ENCODE data around the gene MRAS. TPM values are rescaled to one million over a fixed set of nuclear protein-coding genes. Genes with fewer than 3 reads are reported as not detected.

MRAS gene
- total RNA-seq, 1 donor from 2014 or later = 5.9 TPM

DNA sequence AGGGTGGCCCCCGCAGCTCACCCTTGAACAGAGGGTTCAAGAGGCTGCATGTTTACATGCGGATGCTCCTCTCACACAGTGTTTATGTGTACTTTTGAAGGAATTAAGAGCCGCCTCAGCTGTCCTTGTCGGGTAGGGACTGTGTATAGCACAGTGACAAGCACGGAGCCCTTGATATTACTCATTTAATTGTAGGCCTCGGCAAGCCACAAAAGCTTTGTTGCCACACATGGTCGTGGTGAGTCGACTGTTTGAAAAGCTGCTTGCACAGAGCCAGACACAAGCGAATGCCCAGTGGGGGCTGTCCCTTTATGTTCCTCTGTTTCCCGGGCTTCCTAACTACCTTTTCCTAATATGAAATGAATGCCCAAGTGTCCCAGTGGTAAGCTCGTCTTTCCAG is 90.5 kb downstream of the MRAS start:
- no peak for DNase-seq (ENCODE audit: low spot score)
- H3K4me1 Mint-ChIP-seq (ENCODE audit: unreplicated experiment) = peaks cover 12% of the 10 kb centered on the region
- no peak overlapping the region for H3K4me3 Mint-ChIP-seq (ENCODE audit: unreplicated experiment)
- H3K27ac Mint-ChIP-seq (ENCODE audit: unreplicated experiment) = no peak overlapping the region
- no peaks in the 10 kb centered on the region for H3K9me3 Mint-ChIP-seq (ENCODE audit: unreplicated experiment)
- H3K36me3 Mint-ChIP-seq (ENCODE audit: low read depth, unreplicated experiment) = no peaks in the 10 kb centered on the region
- TF ChIP-seq, protein P1, sequence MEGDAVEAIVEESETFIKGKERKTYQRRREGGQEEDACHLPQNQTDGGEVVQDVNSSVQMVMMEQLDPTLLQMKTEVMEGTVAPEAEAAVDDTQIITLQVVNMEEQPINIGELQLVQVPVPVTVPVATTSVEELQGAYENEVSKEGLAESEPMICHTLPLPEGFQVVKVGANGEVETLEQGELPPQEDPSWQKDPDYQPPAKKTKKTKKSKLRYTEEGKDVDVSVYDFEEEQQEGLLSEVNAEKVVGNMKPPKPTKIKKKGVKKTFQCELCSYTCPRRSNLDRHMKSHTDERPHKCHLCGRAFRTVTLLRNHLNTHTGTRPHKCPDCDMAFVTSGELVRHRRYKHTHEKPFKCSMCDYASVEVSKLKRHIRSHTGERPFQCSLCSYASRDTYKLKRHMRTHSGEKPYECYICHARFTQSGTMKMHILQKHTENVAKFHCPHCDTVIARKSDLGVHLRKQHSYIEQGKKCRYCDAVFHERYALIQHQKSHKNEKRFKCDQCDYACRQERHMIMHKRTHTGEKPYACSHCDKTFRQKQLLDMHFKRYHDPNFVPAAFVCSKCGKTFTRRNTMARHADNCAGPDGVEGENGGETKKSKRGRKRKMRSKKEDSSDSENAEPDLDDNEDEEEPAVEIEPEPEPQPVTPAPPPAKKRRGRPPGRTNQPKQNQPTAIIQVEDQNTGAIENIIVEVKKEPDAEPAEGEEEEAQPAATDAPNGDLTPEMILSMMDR (IDR thresholded peaks at IDR 0.05; ENCODE audit: unreplicated experiment) = no peak
- H3K27me3 Mint-ChIP-seq (ENCODE audit: unreplicated experiment) = peaks cover 13% of the 10 kb centered on the region

DNA sequence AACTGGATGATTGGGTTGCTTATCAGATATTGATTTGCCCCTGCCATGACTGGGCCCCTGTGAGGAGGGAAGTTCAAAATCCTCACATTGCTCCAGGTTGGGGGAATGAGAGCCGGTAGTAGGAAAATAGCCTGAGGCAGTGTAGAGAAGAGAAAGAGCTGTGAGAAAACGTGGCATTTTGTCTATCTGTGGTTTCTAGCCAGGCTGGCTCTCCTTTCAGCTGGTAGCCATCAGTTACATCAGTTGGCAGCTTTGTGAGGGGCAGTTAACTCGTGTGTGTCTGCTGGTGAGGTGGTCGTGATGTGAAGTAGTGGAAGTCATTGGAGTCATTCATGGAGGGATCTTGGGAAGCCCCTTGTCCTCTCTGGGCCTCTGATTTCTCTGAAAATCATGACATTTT is 91.3 kb downstream of the MRAS start:
- no peak overlapping the region for H3K4me3 Mint-ChIP-seq (ENCODE audit: unreplicated experiment)
- DNase-seq (ENCODE audit: low spot score) = no peak
- TF ChIP-seq, protein P1 (IDR thresholded peaks at IDR 0.05; ENCODE audit: unreplicated experiment) = no peak
- no peak overlapping the region for H3K27ac Mint-ChIP-seq (ENCODE audit: unreplicated experiment)
- no peaks in the 10 kb centered on the region for H3K36me3 Mint-ChIP-seq (ENCODE audit: low read depth, unreplicated experiment)
- peaks cover 11% of the 10 kb centered on the region for H3K4me1 Mint-ChIP-seq (ENCODE audit: unreplicated experiment)
- H3K27me3 Mint-ChIP-seq (ENCODE audit: unreplicated experiment) = peaks cover 16% of the 10 kb centered on the region
- H3K9me3 Mint-ChIP-seq (ENCODE audit: unreplicated experiment) = no peaks in the 10 kb centered on the region

DNA sequence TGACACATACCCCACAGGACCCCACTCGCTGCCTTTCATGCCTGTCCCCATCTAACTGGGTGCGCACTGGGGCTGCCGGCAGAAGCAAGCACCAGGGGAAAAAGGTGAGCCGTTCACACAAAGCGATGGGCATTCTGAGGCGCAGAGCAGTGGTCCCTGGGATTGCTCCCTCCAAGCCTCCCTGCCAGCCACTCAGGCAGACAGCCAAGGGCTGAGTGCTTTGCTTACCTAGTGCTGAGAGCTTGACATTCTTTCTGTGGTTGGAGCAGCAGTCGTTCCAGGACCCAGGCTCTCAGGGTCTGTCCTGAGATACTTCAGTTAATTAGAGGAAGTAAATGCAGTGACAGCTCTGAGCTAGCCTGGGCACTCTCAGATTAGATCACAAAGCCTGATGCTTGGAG is 91.7 kb downstream of the MRAS start:
- peaks cover 11% of the 10 kb centered on the region for H3K4me1 Mint-ChIP-seq (ENCODE audit: unreplicated experiment)
- TF ChIP-seq, protein P1 (IDR thresholded peaks at IDR 0.05; ENCODE audit: unreplicated experiment) = no peak
- H3K4me3 Mint-ChIP-seq (ENCODE audit: unreplicated experiment) = no peak overlapping the region
- no peak overlapping the region for H3K27ac Mint-ChIP-seq (ENCODE audit: unreplicated experiment)
- no peaks in the 10 kb centered on the region for H3K36me3 Mint-ChIP-seq (ENCODE audit: low read depth, unreplicated experiment)
- H3K9me3 Mint-ChIP-seq (ENCODE audit: unreplicated experiment) = no peaks in the 10 kb centered on the region
- DNase-seq (ENCODE audit: low spot score) = no peak
- H3K27me3 Mint-ChIP-seq (ENCODE audit: unreplicated experiment) = peaks cover 16% of the 10 kb centered on the region

DNA sequence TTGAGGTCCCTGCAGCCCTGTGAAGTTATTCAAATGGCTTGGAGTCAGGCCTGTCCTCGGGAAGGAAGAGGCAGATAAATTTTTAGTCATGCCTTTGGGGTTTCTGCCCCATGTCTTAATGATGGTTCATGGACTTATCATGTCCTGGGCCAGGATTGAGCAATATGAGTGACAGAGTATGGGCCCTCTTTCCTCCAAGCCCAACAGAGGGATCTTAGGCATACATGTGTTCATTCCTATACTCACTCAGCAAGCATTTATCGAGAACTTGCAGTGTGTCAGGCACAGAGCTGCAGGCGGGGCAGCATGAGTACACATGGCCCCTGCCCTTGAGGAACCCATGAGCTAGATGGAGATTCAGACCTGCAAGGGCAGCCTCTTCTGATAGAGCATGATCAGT is 92.2 kb downstream of the MRAS start:
- Mint-ChIP-seq H3K9me3 (ENCODE audit: unreplicated experiment) (no peaks in the 10 kb centered on the region), H3K4me3 (ENCODE audit: unreplicated experiment) (no peak overlapping the region), H3K4me1 (ENCODE audit: unreplicated experiment) (peaks cover 11% of the 10 kb centered on the region), H3K27me3 (ENCODE audit: unreplicated experiment) (peaks cover 16% of the 10 kb centered on the region), H3K27ac (ENCODE audit: unreplicated experiment) (no peak overlapping the region), H3K36me3 (ENCODE audit: low read depth, unreplicated experiment) (no peaks in the 10 kb centered on the region)
- TF ChIP-seq, protein P1 (IDR thresholded peaks at IDR 0.05; ENCODE audit: unreplicated experiment) = no peak
- DNase-seq (ENCODE audit: low spot score) = no peak

DNA sequence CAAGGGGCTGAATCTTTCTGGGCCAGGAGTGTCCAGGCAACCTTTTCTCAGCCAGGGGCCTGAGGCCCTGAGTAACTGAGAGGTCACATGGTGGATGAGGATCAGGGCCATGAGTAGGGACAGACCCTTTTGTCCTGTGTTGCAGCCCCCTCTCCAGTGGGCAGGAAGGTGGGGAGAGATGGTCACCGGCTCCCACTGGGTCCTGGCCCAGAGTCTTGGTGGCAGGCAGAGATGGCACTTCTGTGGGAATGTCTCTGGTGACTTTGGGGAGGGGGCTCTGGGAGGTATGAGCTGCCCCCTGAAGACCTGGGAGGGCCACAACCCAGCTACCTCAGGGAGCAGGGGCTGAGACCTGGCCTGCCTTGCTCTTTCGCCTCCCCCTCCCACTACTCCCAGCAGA is 92.9 kb downstream of the MRAS start:
- DNase-seq (ENCODE audit: low spot score) = no peak
- TF ChIP-seq, protein P1 (IDR thresholded peaks at IDR 0.05; ENCODE audit: unreplicated experiment) = no peak
- Mint-ChIP-seq H3K27ac (ENCODE audit: unreplicated experiment) (no peak overlapping the region), H3K27me3 (ENCODE audit: unreplicated experiment) (peaks cover 16% of the 10 kb centered on the region), H3K4me1 (ENCODE audit: unreplicated experiment) (peaks cover 8% of the 10 kb centered on the region), H3K36me3 (ENCODE audit: low read depth, unreplicated experiment) (no peaks in the 10 kb centered on the region), H3K4me3 (ENCODE audit: unreplicated experiment) (no peak overlapping the region), H3K9me3 (ENCODE audit: unreplicated experiment) (no peaks in the 10 kb centered on the region)

Data from endothelial cell (in vitro differentiated cells).